ENCODE results near the gene SLC25A44. TPM values are rescaled to one million over a fixed set of nuclear protein-coding genes. Genes with fewer than 3 reads are reported as not detected.

Gene SLC25A44
- total RNA-seq, 1 donor from 2014 or later, result 26.4 TPM

DNA sequence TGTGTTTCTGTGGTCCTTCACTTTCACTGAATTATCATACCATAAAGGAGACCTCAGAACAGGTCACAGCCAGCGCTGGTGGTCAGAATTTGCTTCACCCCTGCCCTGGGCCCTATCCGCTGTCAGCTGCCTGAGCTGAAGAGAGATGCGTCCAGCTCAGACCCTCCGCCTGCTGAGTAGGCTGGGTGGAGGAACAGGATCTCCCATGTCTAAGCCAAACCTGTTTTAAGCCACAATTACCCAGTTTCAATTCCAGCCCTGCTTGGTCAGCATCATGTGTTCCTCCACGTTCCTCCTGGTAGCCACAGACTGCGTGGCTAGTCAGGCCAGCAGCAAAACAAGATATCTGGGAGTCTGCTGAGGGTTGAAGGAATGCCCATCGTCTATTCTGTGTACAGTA, 34.6 kb downstream of the SLC25A44 start:
- Mint-ChIP-seq H3K9me3 (no peaks in the 10 kb centered on the region), H3K4me1 (peaks cover 4% of the 10 kb centered on the region), H3K27me3 (no peaks in the 10 kb centered on the region), H3K27ac (no peak overlapping the region), H3K36me3 (ENCODE audit: low read depth) (peaks cover 46% of the 10 kb centered on the region), H3K4me3 (no peak overlapping the region)
- TF ChIP-seq, protein P1, sequence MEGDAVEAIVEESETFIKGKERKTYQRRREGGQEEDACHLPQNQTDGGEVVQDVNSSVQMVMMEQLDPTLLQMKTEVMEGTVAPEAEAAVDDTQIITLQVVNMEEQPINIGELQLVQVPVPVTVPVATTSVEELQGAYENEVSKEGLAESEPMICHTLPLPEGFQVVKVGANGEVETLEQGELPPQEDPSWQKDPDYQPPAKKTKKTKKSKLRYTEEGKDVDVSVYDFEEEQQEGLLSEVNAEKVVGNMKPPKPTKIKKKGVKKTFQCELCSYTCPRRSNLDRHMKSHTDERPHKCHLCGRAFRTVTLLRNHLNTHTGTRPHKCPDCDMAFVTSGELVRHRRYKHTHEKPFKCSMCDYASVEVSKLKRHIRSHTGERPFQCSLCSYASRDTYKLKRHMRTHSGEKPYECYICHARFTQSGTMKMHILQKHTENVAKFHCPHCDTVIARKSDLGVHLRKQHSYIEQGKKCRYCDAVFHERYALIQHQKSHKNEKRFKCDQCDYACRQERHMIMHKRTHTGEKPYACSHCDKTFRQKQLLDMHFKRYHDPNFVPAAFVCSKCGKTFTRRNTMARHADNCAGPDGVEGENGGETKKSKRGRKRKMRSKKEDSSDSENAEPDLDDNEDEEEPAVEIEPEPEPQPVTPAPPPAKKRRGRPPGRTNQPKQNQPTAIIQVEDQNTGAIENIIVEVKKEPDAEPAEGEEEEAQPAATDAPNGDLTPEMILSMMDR (IDR thresholded peaks at IDR 0.05), result no peak
- ATAC-seq (ENCODE audit: low read depth) (no peak), DNase-seq (no peak)
- POLR2A ChIA-PET, result interaction anchor here (1.4 to 7.7 kb wide), 2 partner anchors 54 to 80 kb away, joined by 3 to 53 read pairs; partner anchors contain the start of gene SMG5
- intact Hi-C loops (cut with micrococcal nuclease), result loop anchor here (5.0 kb wide), 2 partner anchors 36 to 89 kb away; partner anchors contain the start of gene SLC25A44
- CTCF ChIA-PET, result interaction anchor here (8.6 kb wide), 1 partner anchor 82 kb away, joined by 215 read pairs; no protein-coding TSS in a partner anchor

DNA sequence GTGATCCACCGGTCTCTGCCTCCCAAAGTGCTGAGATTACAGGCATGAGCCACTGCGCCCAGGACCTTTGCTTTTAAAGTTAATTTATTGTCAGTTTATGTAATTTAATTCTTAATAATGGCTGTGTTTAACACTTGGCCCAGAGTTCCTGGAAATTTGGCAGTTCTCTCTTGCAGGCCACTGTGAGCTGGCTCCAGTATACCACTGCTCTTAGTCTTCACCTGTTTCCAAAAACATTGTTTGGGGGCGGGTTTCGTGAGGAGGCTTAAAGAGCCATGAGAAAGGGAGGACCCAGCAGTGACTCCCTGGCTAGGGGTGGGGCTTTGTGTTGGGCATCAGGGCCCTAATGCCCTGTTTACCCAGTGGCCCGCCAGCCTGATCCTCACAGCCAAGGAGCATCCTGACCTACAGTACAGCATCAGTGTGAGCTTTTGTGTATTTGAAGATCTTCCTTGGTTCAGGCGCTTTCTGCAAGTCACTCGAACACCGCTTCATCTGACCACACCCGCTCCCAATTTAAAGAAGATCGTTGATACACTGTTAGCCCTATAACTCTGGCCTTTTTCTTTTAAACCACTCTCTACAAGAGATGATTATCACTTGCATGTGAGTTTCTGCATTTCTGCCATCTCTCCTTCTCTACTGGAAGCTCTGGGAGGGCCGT, 36.0 kb downstream of the SLC25A44 start:
- no peak for ATAC-seq (ENCODE audit: low read depth)
- DNase-seq, result no peak
- Mint-ChIP-seq H3K4me3 (no peak overlapping the region), H3K27ac (no peak overlapping the region), H3K9me3 (no peaks in the 10 kb centered on the region), H3K4me1 (peaks cover 4% of the 10 kb centered on the region), H3K27me3 (no peaks in the 10 kb centered on the region), H3K36me3 (ENCODE audit: low read depth) (peaks cover 49% of the 10 kb centered on the region)
- CTCF ChIA-PET, result interaction anchor here (8.6 kb wide), 1 partner anchor 84 kb away, joined by 215 read pairs; no protein-coding TSS in a partner anchor
- POLR2A ChIA-PET, result interaction anchor here (1.4 to 7.7 kb wide), 2 partner anchors 53 to 81 kb away, joined by 3 to 53 read pairs; partner anchors contain the start of gene SMG5
- intact Hi-C loops (cut with micrococcal nuclease), result loop anchor here (5.0 kb wide), 2 partner anchors 38 to 87 kb away; partner anchors contain the start of gene SLC25A44
- TF ChIP-seq, protein P1 (IDR thresholded peaks at IDR 0.05), result no peak

DNA sequence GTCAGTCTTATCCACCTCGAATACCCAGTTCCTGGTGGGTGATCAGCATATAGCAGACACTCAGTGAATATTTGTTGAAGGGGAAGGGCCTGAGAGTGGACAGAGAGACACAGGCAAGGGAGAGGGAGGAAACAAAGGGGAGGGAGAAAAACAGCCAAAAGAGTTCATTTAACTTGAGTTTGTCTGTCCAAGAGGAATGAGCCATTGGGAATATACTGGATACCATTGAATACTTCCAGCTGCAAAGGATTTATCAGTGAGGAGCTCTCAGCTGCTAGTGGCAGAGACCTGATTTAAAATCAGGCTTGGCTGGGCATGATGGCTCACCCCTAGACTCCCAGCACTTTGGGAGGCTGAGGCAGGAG, 36.6 kb downstream of the SLC25A44 start:
- DNase-seq (no peak), ATAC-seq (ENCODE audit: low read depth) (no peak)
- ChIA-PET CTCF (interaction anchor here (8.6 kb wide), 1 partner anchor 84 kb away, joined by 215 read pairs; no protein-coding TSS in a partner anchor), POLR2A (interaction anchor here (0.7 to 7.7 kb wide), 3 partner anchors 50 to 958 kb away, joined by 4 to 53 read pairs (median 10); no protein-coding TSS in a partner anchor)
- Mint-ChIP-seq H3K4me3 (no peak overlapping the region), H3K27ac (no peak overlapping the region), H3K9me3 (no peaks in the 10 kb centered on the region), H3K27me3 (no peaks in the 10 kb centered on the region), H3K4me1 (peaks cover 1% of the 10 kb centered on the region), H3K36me3 (ENCODE audit: low read depth) (peaks cover 48% of the 10 kb centered on the region)
- intact Hi-C loops (cut with micrococcal nuclease), result no loop called here
- TF ChIP-seq, protein P1 (IDR thresholded peaks at IDR 0.05), result no peak

DNA sequence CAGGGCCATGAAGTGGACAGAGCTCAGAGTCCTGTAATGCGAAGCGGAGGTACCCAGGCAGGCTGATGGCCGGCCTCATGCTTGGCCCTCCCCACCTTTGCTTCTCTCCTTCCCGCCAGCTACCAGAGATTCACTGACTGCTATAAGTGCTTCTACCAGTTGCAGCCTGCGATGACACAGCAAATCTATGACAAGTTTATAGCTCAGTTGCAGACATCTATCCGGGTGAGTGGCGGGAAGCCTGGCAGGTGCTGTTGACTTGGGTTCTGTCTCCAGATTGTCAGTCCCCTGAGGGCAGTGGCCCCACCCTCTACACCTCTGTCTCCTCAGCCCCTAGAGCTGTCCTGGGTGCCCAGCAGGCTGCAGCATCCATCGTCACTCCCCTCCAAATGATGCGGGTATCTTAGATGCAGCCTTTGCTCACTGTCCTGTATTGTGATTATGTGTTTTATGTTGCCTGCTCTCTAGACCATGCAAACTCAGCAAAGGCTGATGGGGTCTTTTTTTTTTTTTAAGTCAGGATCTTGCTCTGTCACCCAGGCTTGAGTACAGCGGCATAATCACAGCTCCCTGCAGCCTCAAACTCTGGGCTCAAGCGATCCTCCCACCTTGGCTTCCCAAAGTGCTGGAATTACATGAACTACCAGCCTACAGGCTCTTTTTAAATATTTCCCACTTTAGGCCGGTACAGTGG, 38.4 kb downstream of the SLC25A44 start:
- ChIA-PET POLR2A (interaction anchor here (1.1 kb wide), 1 partner anchor 20 kb away, joined by 3 read pairs; the partner anchor contains the start of gene PMF1), CTCF (interaction anchor here (1.1 kb wide), 1 partner anchor 13 kb away, joined by 3 read pairs; no protein-coding TSS in a partner anchor)
- ATAC-seq (ENCODE audit: low read depth), result no peak
- peaks cover 56% of the 10 kb centered on the region for H3K36me3 Mint-ChIP-seq (ENCODE audit: low read depth)
- DNase-seq, result no peak
- H3K27ac Mint-ChIP-seq, result no peak overlapping the region
- TF ChIP-seq, protein P1 (IDR thresholded peaks at IDR 0.05), result no peak
- no peaks in the 10 kb centered on the region for H3K4me1 Mint-ChIP-seq
- no peaks in the 10 kb centered on the region for H3K9me3 Mint-ChIP-seq
- H3K27me3 Mint-ChIP-seq, result no peaks in the 10 kb centered on the region
- intact Hi-C loops (cut with micrococcal nuclease), result no loop called here
- no peak overlapping the region for H3K4me3 Mint-ChIP-seq
